GM19328 (cell line): ENCODE data around the gene NCAPG.
"Not testable (repeated sequence)": the region's sequence is repeated elsewhere in the genome, so short reads cannot be mapped to it uniquely, and the experiment has no call there.

ENCODE experiments used
- ATAC-seq: cut with Tn5 transposase; IDR thresholded peaks from one replicate; pipeline ENCODE4 v1.9.1; 2021; ENCODE audit warnings: mild to moderate bottlenecking, moderate library complexity; ENCODE audit not compliant: unreplicated experiment

The NCAPG gene

DNA sequence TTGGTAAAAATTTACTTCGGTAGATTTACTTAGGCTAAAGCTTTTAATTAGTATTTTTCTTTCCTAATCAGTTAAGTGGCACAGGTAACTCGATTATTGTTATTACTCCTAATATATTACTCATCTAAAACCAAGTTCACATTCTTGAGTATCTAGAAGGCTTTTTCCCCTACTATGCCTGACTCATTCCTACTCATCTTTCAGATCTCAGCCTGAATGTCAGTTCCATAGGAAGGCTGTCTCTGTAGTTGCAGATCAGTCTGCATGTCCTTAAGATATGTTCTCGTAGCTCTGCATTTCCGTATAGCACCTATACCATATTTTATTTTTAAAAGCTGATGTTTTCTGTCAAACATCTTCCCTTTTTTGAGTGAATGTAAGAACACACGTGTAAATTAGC lies 23.5 kb upstream of the NCAPG start:
- no peak for ATAC-seq

DNA sequence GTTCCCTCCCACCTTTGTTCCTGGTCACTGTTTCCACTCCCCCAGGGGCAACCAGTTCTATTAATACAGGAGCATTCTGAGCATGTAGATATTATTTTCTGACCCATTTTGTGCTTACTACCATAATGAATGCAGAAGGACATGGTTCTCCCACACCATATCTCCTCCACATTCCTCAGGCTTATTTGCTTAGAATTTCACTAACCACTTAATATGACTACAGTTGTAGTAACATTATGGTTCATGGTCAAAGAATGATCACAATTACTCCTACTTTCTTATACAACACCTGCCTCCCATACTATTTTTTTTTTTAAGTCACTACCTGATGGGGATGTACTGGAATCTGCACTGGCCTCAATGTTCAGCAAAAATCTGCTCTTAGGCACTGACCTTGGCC lies 21.8 kb upstream of the NCAPG start:
- no peak for ATAC-seq

DNA sequence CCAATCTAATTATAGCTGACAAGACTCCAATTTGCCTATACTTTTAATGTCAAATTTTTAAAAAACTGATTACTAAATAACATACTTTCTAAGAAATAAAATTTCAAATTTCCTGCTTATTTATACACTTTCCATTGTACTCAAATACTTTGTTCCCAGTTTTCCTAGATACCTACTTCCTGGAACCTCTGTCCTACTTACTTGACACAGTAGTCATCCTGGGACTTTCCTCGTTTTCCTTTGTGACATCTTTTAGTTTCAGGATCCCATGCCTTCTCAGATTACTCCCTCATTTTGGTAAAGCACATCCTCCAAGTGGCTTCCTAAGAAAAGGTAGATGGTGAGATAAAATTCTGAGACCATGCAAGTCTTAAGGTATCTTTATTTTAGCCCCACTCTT lies 16.0 kb upstream of the NCAPG start:
- no peak for ATAC-seq

DNA sequence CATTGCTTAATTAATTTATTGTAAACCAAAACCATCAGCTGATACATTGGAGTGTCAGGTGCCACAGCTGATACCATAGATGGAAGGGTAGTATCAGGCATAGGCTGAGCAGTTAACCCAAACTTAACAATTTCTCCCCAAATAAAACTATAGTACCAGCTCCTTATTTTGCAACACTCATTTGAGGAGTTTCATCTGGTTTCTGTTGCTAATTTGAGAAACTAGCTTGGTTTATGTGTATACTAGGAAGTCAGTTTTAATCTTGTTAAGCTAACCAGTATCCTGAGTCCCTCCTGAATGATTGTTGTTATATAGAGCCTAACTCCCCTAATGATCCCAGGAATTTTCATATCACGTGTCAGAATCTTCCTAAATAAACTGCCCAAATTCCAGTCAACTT lies 13.0 kb upstream of the NCAPG start:
- no peak for ATAC-seq

DNA sequence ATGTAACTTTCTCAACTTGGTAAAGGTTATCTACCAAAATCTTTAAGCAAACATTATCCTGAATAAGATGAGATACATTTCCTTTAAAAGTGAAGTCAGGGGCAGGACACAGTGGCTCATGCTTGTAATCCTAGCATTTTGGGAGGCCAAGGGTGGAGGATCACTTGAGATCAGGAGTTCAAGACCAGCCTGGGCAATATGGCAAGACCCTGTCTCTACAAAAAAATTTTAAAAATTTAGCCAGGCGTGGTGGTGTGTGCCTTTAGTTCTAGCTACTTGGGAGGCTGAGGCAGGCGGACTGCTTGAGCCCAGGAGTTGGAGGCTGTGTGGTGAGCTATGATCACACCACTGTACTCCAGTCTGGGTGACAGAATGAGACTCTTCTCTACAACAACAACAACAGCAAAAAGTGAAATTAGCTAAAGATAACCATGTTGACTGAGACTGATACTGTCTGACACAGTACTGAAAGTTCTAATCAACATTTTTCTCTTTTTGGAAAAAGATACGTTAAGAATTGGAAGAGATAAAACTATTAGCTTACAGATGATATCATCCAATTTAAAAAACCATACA lies 5.1 kb upstream of the NCAPG start:
- ATAC-seq, result no peak

DNA sequence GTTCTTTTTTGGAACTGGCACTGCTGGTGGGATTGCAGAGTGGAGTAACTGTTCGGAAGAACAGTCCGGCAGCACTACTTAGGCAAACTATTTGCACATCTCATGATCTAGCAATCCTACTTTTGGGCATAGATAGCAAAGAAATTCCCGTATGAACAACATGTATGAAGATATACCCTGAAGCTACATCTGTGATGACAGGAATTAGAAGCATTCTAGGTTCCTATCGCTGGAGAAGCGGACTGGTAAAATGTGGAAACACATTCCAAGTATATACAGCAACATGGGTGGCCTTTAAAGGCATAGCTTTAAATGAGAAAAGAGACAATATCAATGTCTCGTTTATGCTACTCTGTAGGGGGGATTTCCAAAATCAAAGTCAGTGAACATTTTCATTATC lies 3.3 kb upstream of the NCAPG start:
- no peak for ATAC-seq

DNA sequence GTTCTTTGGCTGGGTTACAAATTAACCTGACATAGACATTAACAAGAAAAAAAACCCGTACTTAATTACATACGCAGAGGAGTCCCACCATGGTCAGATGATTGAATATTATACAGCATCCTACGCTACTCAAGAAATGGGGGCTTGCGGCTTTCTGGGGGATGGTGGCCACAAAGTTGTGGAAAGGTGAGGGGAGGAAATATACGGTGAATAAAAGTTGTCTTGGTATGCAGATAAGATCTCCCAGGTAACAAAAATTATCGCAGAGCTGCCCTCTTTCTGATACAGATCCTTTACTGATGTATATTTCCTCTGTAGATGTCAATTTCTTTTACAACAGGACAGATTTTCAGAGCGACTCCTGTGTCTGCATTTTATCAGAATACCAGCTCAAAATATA lies 1.1 kb upstream of the NCAPG start:
- ATAC-seq, result no peak

DNA sequence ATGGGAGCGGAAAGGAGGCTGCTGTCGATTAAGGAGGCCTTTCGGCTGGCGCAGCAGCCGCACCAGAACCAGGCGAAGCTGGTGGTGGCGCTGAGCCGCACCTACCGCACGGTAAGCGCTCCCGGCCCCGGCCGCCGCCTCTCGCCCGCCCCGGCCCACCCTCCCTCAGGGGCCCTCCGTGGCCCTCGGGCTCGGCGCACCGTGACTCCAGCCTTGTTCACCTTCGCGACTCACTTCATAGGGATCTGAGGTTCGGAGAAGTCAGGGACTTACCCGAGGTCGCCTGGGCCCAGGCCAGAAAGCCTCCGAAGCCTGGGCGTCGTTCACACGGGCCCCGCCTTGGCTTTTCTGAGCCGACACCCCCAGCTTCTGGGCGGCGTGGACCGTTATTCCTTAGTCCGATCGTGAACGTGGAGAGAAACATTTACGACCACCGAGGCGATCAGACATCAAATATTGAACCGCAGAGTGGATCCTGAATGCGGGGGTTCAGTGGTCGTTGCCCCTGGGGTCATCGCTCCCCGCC lies 362 bp downstream of the NCAPG start:
- ATAC-seq, result peak; percentile 26

DNA sequence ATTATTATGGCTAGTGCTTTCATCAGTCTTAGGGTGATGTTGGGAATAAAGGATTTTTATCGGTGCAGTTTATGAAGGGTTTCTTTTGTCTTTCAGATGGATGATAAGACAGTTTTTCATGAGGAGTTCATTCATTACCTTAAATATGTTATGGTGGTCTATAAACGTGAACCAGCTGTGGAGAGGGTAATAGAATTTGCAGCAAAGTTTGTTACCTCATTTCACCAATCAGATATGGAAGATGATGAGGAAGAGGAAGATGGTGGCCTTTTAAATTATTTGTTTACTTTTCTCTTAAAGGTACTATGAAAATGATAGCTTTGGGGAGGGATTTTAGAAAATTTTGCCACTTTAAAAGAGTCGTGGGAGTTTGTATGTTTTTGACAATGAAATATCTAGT lies 1.3 kb downstream of the NCAPG start:
- ATAC-seq, result no peak

DNA sequence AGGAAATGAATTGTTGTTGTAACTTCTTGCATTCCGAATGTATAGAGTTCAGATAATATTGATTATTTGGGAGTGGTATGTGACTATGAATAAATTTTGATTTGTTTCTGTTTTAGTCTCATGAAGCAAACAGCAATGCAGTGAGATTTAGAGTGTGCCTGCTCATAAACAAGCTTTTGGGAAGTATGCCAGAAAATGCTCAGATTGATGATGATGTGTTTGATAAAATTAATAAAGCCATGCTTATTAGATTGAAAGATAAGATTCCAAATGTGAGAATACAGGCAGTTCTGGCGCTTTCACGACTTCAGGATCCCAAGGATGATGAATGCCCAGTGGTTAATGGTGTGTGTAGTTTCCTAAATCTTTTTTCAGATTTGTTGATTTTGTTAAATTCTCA lies 2.0 kb downstream of the NCAPG start:
- ATAC-seq, result no peak

DNA sequence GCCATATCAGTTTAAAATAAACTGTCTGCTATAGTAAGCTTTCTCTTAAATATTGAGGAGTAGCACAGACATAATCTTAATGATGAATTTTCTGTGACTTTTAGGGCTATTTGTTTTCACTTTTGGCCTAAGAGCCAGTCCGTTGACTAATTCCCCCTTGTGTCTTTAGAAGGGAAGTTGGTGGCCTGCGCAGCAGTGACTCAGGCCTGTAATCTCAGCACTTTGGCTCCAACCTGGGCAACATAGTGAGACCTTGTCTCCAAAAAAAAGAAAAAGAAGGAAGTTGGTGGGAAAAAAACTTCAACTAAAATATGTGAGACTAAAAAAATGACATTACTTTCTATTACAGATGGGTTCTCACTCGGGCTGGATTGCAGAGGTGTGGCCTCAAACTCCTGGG lies 3.4 kb downstream of the NCAPG start:
- ATAC-seq, result no peak

DNA sequence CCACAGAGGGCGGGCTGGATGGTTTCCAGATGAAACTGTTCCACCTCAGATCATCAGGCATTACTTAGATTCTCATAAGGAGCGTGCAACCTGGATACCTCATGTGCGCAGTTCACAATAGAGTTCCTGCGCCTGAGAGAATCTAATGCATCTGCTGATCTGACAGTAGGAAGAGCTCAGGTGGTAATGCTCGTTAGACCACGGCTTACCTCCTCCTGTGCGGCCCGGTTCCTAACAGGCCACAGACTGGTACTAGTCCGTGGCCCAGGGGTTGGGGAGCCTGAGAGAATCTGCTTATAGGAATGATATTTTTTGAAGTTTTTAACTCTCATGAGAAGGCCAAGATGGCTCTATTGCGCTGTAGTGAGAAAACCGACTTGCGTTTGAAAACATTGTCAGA lies 5.4 kb downstream of the NCAPG start:
- ATAC-seq, result no peak

DNA sequence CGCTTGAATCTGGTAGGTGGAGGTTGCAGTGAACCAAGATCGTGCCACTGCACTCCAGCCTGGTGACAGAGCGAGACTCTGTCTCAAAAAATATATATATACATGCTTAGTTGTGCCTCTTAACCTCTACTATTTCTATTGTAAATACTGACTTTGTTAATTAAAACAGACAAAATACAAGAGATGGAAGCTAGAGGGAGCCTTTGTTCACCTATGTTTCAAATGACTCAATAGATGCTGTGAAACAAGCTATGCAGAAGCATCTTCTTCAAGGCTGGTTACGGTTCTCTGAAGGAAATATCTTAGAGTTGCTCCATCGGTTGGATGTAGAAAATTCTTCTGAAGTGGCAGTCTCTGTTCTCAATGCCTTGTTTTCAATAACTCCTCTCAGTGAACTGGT lies 6.2 kb downstream of the NCAPG start:
- no peak for ATAC-seq

DNA sequence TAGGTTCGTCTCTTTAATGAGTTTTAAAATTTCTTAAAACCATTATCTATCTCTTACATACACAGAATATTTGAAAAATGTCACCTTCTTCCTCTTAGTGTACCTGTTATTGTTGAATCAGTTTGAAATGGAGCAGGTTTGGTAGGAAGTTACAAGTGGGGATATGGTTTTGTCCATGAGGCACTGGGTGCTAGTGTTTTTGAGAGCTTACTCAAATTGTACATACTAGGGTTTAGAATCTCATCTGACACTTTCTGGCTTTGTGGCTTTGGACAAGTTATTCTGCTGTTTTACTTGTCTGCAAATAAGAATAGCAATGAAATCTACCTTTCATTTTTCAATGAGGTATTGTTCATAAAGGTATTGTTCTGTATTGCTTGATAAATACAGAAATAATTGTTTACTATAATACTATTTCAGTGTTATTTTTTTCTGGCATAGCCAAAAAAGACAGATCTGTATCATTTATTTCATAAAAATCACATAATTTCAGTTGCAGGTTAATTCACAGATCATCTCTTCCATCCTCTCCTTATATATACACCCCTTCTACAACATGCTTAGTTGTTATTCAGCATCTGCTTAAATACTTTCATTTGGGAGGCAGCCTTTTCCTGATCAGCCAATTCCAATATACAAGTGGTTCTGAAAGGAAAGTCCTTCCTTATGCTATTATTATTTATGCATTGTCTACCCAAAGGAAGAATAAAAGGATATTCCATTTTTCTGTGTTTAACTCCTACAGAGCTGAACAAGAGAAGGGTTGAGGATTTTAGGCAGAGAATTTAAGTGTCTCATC lies 13.3 kb downstream of the NCAPG start:
- ATAC-seq, result no peak

DNA sequence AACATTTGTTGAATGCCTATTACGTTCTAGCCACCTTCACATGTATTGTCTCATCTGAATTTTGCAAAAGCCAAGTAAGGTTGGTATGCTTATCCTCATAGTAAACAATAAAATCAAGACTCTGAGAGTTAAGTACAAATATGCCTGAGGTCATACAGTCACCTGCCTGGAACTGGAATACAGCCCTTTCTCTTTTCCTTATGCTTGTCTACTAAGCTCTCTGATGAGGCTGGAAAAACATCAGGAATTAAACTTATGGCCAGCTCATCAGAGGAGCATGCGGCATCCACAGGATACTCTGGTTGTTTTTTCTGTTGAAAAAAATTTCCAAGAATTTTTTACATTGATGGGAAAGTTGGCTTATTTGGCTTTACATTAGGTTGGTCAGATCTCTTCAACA lies 35.5 kb downstream of the NCAPG start:
- no peak for ATAC-seq

DNA sequence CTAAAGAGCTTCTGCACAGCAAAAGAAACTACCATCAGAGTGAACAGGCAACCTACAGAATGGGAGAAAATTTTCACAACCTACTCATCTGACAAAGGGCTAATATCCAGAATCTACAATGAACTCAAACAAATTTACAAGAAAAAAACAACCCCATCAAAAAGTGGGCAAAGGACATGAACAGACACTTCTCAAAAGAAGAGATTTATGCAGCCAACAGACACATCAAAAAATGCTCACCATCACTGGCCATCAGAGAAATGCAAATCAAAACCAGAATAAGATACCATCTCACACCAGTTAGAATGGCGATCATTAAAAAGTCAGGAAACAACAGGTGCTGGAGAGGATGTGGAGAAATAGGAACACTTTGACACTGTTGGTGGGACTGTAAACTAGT lies 39.5 kb downstream of the NCAPG start:
- ATAC-seq, result not testable (repeated sequence)

DNA sequence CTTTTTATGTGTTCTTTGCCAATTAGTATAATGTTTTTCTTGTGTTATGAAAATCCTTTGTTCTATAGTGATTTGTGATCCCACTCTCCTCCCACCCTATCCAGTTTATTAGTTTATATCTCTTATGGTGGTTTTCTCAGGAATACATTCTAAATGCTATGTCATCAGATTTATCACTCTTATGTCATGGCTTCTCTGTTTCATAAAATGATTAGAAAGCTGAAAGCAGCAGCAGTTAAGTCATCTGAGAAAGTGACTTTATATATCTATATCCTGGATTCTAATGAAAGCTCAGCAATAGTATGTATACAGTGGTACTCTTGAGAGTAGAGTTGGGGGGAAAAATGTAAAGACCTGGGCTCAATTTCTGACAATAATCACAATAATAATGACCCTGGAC lies 41.2 kb downstream of the NCAPG start:
- no peak for ATAC-seq

DNA sequence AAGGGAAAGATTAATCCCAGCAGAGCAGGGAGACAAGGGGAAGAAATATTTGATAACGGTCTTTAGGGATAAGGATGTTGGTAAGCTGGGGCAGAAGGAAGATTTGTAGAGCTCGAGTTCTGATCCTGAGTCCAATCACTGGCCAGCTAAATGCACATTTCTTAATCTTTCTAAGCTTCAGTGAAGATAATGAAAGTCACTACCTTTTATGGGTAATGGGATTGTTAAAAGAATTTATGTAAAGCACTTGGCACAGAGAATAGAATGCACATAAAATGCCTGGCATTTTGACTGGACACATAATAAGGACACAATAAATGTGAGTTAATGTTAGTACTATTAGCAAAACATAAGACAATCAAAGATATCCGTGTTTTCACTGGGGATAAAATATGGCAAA lies 43.3 kb downstream of the NCAPG start:
- ATAC-seq, result no peak

DNA sequence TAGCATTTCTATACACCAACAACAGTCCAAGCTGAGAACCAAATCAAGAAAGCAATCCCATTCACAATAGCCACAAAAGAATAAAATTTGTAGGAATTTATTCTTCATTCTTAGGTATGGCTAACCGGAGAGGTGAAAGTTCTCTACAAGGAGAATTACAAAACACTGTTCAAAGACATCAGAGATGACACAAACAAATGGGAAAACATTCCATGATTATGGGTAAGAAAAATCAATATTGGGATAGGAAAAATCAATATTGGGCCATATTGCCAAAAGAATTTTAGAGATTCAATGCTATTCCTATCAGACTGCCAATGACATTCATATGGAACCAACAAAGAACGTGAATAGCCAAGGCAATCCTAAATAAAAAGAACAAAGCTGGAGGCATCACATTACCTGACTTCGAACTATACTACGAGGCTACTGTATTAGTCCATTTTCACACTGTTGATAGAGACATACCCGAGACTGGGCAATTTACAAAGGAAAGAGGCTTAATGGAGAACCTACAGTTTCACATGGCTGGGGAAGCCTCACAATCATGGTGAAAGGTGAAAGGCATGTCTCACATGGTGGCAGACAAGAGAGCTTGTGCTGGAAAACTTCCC lies 49.1 kb downstream of the NCAPG start:
- ATAC-seq, result no peak

DNA sequence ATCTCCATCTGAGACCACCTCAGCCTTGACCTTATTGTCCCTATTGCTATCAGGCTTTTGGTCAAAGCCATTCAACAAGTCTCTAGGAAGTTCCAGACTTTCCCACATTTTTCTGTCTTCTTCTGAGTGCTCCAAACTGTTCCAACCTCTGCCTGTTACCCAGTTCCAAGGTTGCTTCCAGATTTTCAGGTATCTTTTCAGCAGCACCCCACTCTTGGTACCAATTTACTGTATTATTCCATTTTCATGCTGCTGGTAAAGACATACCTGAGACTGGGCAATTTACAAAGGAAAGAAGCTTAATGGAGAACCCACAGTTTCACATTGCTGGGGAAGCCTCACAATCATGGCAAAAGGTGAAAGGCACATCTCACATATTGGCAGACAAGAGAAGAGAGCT lies 51.1 kb downstream of the NCAPG start:
- ATAC-seq, result not testable (repeated sequence)

DNA sequence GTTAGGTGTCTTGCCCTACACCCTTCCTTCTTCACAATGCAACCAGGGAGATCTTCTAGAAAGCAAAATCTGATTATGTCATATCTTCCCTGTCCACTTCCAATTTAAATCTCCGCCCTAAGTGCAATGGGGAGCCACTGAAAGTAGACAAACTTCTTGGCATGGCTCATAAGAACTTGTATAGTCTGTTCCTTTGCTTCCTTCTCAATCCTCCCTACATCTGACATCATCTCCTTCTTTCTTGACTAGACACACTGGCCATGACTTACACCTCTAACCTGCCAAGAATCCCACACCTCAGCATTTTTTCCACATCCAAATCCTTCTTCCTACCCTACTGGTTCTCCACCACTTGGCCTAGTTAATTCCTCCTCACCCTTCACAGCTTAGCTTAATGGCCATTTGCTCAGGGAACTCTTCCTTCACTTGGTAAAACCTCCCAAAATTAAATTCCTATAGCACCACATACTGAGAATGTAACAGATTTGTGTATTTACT lies 55.1 kb downstream of the NCAPG start:
- no peak for ATAC-seq

DNA sequence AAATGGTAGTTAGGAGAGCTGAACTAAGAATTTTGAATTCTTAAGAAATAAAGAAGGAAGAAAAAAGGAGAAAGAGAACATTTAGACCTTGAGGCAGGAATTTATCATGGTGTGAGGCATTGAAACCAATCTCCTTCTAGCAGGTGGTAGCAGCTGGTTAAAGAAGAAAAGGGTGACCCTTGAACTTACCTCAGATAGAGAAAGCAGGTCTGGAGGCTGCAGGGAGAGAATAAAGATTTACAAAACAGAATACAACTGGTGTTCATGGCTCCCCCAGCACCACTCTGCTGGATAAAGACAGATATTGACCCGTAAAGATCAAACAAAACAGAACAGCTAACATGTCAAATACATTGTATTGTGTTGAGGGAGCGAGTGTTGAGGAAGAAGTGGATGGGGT lies 56.0 kb downstream of the NCAPG start:
- ATAC-seq, result no peak
